Activated T-cell treated with anti-CD3 and anti-CD28 coated beads, Interleukin-2, amount 50 U/mL, for 72 hours (primary cell): ENCODE data around the gene MTCL3.

ENCODE experiments used
- ATAC-seq, 2 donors: fragments of 150-1000 bp; cut with Tn5 transposase; replicated peaks in 1 of 2; 2 replicates each; pipeline ENCODE4 v1.10.0; 2021; ENCODE audit warnings: moderate library complexity in 2 of 2, mild to moderate bottlenecking in 1 of 2
- DNase-seq, 2 donors: peaks; one replicate each; pipeline ENCODE4 v3.0.0; 2021 to 2022; ENCODE audit warnings: mixed read lengths in 1 of 2
- H3K27ac Mint-ChIP-seq: one replicate; pipeline ENCODE4 v1.8.0; 2022; ENCODE audit warnings: mild to moderate bottlenecking, moderate library complexity, mixed read lengths
- H3K27me3 Mint-ChIP-seq: one replicate; pipeline ENCODE4 v1.8.0; 2022; ENCODE audit warnings: low read depth, mixed read lengths
- H3K36me3 Mint-ChIP-seq, 2 donors: one replicate each; pipeline ENCODE4 v1.8.0; 2022; ENCODE audit warnings: mixed read lengths in 2 of 2, mild to moderate bottlenecking in 1 of 2; ENCODE audit not compliant: insufficient read depth in 2 of 2
- H3K4me1 Mint-ChIP-seq: one replicate; pipeline ENCODE4 v1.8.0; 2022; ENCODE audit warnings: low read depth, mixed read lengths
- H3K4me3 Mint-ChIP-seq, 2 donors: one replicate each; pipeline ENCODE4 v1.8.0; 2022; ENCODE audit warnings: mild to moderate bottlenecking in 2 of 2, mixed read lengths in 2 of 2, moderate library complexity in 2 of 2
- H3K9me3 Mint-ChIP-seq, 2 donors: one replicate each; pipeline ENCODE4 v1.8.0; 2022; ENCODE audit warnings: mixed read lengths in 2 of 2

The MTCL3 gene

DNA sequence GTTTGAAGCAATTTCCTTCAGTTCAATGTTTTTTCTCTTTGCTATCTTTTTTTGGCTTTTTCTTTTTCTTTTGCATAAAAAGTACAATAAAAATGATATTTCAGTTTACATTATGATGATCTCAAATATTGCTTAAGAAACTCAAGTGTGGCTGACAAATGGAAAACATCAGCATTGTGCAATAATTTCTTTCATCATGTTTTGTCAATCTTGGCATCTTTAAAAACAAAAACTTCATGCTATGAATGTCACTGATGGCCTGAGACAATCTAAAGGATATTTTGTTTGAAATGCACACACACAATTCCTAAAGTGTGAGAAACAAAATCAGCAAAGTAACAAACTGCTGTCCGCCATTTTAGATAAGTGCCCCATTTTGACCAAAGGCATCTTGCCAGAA lies 13.9 kb upstream of the MTCL3 start:
- Mint-ChIP-seq H3K27ac (no peak overlapping the region), H3K4me1 (no peaks in the 10 kb centered on the region), H3K36me3 (no peaks in the 10 kb centered on the region), H3K9me3 (no peaks in the 10 kb centered on the region), H3K27me3 (peaks cover 39% of the 10 kb centered on the region), H3K4me3 (no peak overlapping the region)
- no peak for ATAC-seq
- no peak for DNase-seq

DNA sequence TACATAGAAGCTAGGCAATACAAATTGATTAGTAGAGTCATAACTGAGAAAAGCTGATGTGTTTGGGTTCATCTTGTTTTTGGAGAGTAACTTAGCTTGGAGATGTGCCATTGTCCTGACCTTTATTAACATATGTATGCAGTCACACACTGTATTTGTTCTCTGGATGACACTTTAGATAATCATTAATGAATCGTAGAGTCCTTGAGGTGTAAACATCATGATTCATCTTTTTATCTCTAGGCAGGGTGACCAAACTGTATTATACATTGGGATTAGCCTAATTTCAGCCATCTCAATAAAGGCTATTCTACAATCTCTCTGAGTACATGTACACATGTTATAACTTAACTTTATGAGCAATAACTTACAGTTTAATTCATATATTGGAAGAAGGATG lies 3.6 kb upstream of the MTCL3 start:
- DNase-seq, result no peak
- peaks cover 56% of the 10 kb centered on the region for H3K27me3 Mint-ChIP-seq
- H3K4me1 Mint-ChIP-seq, result peaks cover 20% of the 10 kb centered on the region
- ATAC-seq, result no peak
- H3K9me3 Mint-ChIP-seq, result no peaks in the 10 kb centered on the region
- H3K4me3 Mint-ChIP-seq, result no peak overlapping the region
- H3K36me3 Mint-ChIP-seq, result no peaks in the 10 kb centered on the region
- no peak overlapping the region for H3K27ac Mint-ChIP-seq

DNA sequence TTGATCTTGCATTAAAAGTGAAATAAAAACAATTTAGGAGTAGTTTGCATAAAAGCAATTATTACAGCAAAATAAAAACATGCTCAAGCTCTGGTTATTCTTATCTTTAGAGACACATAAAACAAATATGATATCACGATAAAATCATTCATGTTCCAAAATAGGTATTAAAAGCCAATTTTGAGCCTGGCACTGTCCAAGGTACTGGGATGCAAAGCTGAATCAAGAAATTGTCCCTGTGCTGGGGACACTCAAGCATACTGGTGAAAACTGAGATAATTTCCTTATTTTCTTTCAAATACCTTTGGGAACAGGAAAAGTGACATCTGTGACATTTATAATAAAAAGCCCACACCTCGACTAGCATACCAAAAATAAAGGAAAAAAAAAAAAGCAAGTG lies 931 bp upstream of the MTCL3 start:
- Mint-ChIP-seq H3K4me1 (peaks cover 35% of the 10 kb centered on the region), H3K4me3 (no peak overlapping the region), H3K36me3 (peaks cover 0 to 2% of the 10 kb centered on the region in 2 donors), H3K27ac (no peak overlapping the region), H3K9me3 (no peaks in the 10 kb centered on the region), H3K27me3 (peaks cover 50% of the 10 kb centered on the region)
- ATAC-seq (no peak), DNase-seq (no peak)

DNA sequence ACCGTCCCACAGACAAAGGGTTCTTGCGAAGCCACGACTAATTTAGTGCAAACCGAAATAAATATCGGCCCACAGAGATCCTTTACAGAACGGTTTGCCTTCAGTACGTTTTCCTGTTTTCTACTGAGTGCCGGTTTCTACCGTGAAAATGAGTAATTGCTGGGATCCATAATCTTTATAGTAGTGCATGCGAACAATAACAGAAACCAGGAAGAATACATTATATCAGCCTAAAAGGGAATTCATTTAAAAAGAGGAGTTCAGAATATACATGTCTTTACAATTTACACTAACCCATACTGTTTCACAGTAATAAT lies 292 bp upstream of the MTCL3 start:
- Mint-ChIP-seq H3K27me3 (peaks cover 56% of the 10 kb centered on the region), H3K9me3 (no peaks in the 10 kb centered on the region), H3K4me3 (peak overlapping the region; percentile 74 to 88), H3K27ac (no peak overlapping the region), H3K36me3 (peaks cover 0 to 3% of the 10 kb centered on the region in 2 donors), H3K4me1 (peaks cover 41% of the 10 kb centered on the region)
- ATAC-seq (no peak), DNase-seq (no peak)

- H3K9me3 Mint-ChIP-seq, result no peaks in the 10 kb centered on the region
- peaks cover 47% of the 10 kb centered on the region for H3K4me1 Mint-ChIP-seq
- no peak overlapping the region for H3K27ac Mint-ChIP-seq
- H3K27me3 Mint-ChIP-seq, result peaks cover 49% of the 10 kb centered on the region
- peaks cover 0 to 3% of the 10 kb centered on the region in 2 donors for H3K36me3 Mint-ChIP-seq
- DNase-seq (no peak), ATAC-seq (no peak)
- H3K4me3 Mint-ChIP-seq, result peak overlapping the region; percentile 74 to 88
These were observed 885 bp downstream of the MTCL3 start for GRCh38 chr6:127518191-127518709.

DNA sequence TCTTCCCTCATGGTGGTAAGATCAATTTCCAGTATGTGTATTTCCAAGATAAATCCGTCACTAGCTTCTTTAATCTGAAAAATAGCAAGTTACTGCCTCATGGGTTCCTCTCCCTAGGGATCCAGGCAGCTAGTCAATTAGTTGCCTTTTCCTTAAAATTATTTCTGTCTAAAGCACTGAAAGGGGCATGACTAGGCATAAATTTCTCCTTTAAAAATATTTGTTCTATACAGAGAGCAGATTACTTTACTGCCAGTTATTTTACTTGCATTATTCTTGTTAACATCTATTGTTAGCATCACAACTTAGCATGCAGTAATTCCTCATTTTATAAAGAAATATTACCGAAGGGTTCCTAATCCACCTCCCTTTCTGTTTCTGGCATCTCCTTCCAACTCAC lies 1.4 kb downstream of the MTCL3 start:
- Mint-ChIP-seq H3K4me3 (peak overlapping the region; percentile 74 to 88), H3K27ac (no peak overlapping the region), H3K36me3 (peaks cover 0 to 3% of the 10 kb centered on the region in 2 donors), H3K4me1 (peaks cover 47% of the 10 kb centered on the region), H3K9me3 (no peaks in the 10 kb centered on the region), H3K27me3 (peaks cover 49% of the 10 kb centered on the region)
- DNase-seq (no peak), ATAC-seq (no peak)

GRCh38 chr6:127516662-127517273 lies 2.4 kb downstream of the MTCL3 start:
- H3K4me1 Mint-ChIP-seq, result peaks cover 47% of the 10 kb centered on the region
- H3K27me3 Mint-ChIP-seq, result peaks cover 44% of the 10 kb centered on the region
- ATAC-seq (peak; percentile 47 to 56), DNase-seq (peak; percentile 52 to 57)
- peaks cover 0 to 3% of the 10 kb centered on the region in 2 donors for H3K36me3 Mint-ChIP-seq
- no peak overlapping the region for H3K27ac Mint-ChIP-seq
- H3K9me3 Mint-ChIP-seq, result no peaks in the 10 kb centered on the region
- H3K4me3 Mint-ChIP-seq, result peak overlapping the region; percentile 77 to 85

DNA sequence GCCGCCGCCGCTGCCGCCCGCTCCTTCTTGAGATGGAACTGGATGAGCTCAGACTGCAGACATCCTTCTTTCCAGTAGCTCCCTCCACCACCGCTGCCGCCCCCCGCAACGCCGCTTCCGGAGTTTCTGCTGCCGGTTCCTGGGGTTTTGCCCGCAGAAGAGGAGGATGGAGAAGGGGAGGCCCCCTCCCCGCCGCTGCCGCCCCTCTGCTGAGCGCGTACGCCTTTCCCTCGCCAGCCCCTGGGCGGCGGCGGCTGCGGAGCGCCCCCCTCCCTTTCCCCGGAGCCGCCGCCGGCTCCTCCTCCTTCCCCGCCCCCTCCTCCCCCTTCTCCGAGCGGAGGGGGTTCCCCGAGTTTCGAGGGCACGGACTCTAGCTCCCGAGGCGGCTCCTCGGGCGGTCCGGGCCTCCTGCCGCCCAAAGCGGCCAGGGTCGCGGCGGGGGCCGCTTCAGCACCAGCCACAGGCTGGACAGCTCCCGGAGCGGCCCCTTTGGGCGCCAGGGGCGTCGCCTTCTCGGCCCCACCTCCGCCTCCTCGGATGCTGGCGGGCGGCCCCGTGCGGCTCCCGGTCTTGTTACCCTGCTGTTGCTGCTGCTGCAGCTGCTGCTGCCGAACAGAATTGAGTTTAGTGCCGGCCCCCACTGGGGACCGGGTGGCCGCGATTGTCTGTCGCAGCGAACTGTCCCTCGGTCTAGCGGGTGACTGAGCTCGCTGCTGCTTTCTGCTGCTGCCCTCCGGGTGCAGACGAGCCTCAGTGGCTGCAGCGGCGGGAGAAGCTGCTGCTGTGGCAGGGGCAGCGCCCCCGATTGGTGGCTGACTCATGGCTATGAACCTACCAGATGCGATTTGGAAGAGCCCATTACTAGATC lies 3.1 kb downstream of the MTCL3 start:
- DNase-seq (peak; percentile 79 to 81), ATAC-seq (peak; percentile 75 to 79)
- H3K9me3 Mint-ChIP-seq, result no peaks in the 10 kb centered on the region
- H3K4me1 Mint-ChIP-seq, result peaks cover 47% of the 10 kb centered on the region
- peaks cover 37% of the 10 kb centered on the region for H3K27me3 Mint-ChIP-seq
- H3K36me3 Mint-ChIP-seq, result peaks cover 0 to 3% of the 10 kb centered on the region in 2 donors
- no peak overlapping the region for H3K27ac Mint-ChIP-seq
- peak overlapping the region; percentile 77 to 85 for H3K4me3 Mint-ChIP-seq

- Mint-ChIP-seq H3K4me1 (peaks cover 47% of the 10 kb centered on the region), H3K27me3 (peaks cover 36% of the 10 kb centered on the region), H3K27ac (no peak overlapping the region), H3K9me3 (no peaks in the 10 kb centered on the region), H3K36me3 (peaks cover 0 to 3% of the 10 kb centered on the region in 2 donors), H3K4me3 (peak overlapping the region; percentile 77 to 85)
- DNase-seq (peak; percentile 48 to 53), ATAC-seq (peak; percentile 27 to 38)
These were observed 3.8 kb downstream of the MTCL3 start for GRCh38 chr6:127515234-127515793.

DNA sequence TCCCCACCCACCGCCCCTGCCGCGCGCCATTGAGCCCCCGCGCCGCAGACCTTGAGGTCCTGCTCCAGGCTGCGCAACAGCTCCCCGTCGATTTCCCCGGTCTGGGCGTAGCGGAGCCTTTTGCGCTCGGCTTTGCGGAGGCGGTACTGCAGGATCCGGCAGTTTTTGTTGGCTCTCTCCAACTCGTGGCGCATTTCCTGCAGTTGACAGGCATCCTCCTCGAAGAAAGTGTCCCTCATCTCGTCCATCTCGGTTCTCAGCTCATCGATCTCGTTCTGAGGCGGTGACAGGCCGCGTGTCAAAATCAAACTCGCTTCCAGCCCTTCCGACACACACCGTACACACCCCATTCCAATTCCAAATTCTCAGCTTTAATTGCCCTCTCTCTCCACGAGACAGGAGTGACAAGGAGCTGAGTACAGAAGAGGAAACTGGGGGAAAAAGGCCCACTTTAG lies 4.3 kb downstream of the MTCL3 start:
- H3K27me3 Mint-ChIP-seq, result peaks cover 32% of the 10 kb centered on the region
- peak overlapping the region; percentile 77 to 85 for H3K4me3 Mint-ChIP-seq
- H3K9me3 Mint-ChIP-seq, result peaks cover 0 to 2% of the 10 kb centered on the region in 2 donors
- ATAC-seq, result peak in 1 of 2 donors; percentile 17
- H3K36me3 Mint-ChIP-seq, result peaks cover 0 to 8% of the 10 kb centered on the region in 2 donors
- DNase-seq, result peak; percentile 48 to 53
- H3K4me1 Mint-ChIP-seq, result peaks cover 47% of the 10 kb centered on the region
- no peak overlapping the region for H3K27ac Mint-ChIP-seq

- ATAC-seq (no peak), DNase-seq (no peak)
- Mint-ChIP-seq H3K4me1 (peaks cover 43% of the 10 kb centered on the region), H3K4me3 (peak overlapping the region; percentile 77 to 85), H3K9me3 (peaks cover 0 to 2% of the 10 kb centered on the region in 2 donors), H3K27me3 (peaks cover 27% of the 10 kb centered on the region), H3K36me3 (peaks cover 0 to 9% of the 10 kb centered on the region in 2 donors), H3K27ac (no peak overlapping the region)
These were observed 4.9 kb downstream of the MTCL3 start for GRCh38 chr6:127514179-127514772.

GRCh38 chr6:127513425-127513824 lies 5.7 kb downstream of the MTCL3 start:
- Mint-ChIP-seq H3K36me3 (peaks cover 0 to 9% of the 10 kb centered on the region in 2 donors), H3K4me3 (no peak overlapping the region), H3K4me1 (peaks cover 35% of the 10 kb centered on the region), H3K27me3 (peaks cover 19% of the 10 kb centered on the region), H3K27ac (no peak overlapping the region), H3K9me3 (peaks cover 0 to 2% of the 10 kb centered on the region in 2 donors)
- no peak for ATAC-seq
- DNase-seq, result no peak

- DNase-seq (no peak), ATAC-seq (no peak)
- peaks cover 16% of the 10 kb centered on the region for H3K4me1 Mint-ChIP-seq
- no peak overlapping the region for H3K27ac Mint-ChIP-seq
- peaks cover 14% of the 10 kb centered on the region for H3K27me3 Mint-ChIP-seq
- H3K4me3 Mint-ChIP-seq, result no peak overlapping the region
- H3K9me3 Mint-ChIP-seq, result peaks cover 0 to 2% of the 10 kb centered on the region in 2 donors
- peaks cover 0 to 9% of the 10 kb centered on the region in 2 donors for H3K36me3 Mint-ChIP-seq
These were observed 8.3 kb downstream of the MTCL3 start for GRCh38 chr6:127510876-127511275.
